Measurements from ENCODE around the gene NKD2. TPM values are rescaled to one million over a fixed set of nuclear protein-coding genes. Genes with fewer than 3 reads are reported as not detected.

Gene NKD2
- total RNA-seq, 1 experiment from 2014 or later = 5.0 TPM

DNA sequence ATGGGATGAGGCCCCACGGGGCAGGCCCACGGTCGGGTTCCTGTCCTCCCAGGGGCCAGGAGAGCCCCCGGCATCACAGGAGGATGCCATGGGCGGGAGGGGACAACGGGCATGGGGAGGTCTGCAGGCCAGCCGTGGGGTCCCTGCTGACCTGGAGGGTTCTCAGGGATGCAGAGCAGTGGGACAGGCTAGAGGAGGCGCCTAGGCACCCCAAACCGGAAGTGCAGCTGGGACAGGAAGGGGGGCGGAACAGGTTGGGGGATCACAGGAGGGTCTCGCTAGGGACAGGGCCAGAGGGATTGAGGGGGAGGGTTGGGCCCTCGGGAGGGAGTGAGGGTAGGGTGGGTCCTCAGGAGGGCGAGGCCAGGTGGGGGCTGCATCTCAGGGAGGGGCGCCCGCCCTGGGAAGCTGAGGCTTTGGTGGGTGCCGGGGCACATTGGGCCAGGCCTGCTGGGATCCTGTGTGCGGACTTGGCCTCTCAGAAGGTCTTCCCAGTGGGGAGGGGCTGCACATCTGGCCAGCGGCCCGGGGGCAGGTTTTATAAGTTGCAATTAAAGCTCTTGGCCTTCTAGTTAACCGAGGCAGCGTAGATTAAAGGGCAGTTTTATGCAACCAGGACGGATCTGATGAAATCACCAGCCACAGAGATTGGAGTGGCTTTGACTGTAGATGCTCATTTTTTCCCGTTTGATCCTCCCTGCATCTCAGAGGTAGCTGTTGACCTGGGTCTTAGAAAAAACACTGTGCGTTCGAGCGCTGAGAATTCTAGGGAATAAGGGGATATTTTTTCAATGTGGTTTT lies 20.1 kb downstream of the NKD2 start:
- DNase-seq (ENCODE audit: extremely low read depth, low read depth) = no peak

DNA sequence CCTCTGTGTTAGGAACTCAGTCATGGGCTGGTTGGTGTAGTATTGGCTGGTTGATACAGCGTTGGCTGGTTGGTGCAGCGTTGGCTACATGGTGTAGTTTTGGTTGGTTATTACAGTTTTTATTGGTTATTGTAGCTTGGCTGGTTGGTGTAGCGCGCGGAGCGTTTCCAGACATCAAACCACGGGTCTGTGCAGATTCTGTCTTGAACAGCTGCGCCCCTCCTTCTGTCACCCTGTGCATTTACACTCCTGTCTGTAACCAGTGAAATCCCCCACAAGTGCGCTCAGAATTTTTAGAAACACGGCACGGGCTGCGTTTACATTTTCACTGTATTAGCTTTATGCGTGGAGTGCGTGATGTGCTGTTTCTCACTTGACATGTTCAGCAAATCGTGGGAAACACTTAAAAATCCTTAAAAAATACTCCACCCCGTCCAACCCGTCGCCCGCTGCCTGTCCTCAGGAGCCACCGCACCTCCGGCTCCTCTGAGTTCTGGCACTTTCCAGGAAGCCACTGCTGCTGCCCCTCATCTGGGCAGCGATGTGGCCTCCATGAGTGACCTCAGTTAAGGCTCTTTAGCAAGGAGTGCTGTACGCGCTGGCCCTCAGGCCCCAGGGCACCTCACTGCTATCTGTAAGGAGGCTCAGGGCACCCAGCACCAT lies 20.8 kb downstream of the NKD2 start:
- DNase-seq (ENCODE audit: extremely low read depth, low read depth) = no peak

DNA sequence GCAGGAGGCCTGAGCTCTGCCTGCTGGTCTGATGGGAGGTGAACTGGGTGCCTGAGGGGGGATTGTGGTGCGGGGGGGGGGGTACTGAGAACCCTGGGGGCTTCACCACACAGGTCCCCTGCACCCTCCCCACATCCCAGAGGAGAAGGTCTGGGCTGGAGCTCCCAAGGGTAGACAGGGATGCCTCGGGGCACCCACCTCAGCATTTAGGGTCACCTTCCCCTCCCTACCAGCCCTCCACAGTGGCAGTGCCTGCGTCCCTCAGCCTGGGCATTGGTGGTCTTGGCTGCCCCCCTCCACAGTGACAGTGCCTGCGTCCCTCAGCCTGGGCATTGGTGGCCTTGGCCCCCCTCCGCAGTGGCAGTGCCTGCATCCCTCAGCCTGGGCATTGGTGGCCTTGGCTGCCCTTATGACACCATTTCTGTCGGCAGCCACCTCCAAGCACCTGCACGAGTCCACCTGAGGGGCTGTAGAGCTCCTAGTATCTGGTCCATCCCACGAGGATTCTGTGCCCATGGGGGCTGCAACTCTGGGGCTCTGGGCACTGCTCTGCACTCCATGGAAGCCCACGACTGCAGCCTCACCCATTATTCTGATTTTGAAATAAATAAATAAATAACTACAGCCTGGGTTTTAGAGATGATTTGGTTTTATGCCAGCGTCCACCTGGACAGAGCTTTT lies 21.5 kb downstream of the NKD2 start:
- no peak for DNase-seq (ENCODE audit: extremely low read depth, low read depth)

DNA sequence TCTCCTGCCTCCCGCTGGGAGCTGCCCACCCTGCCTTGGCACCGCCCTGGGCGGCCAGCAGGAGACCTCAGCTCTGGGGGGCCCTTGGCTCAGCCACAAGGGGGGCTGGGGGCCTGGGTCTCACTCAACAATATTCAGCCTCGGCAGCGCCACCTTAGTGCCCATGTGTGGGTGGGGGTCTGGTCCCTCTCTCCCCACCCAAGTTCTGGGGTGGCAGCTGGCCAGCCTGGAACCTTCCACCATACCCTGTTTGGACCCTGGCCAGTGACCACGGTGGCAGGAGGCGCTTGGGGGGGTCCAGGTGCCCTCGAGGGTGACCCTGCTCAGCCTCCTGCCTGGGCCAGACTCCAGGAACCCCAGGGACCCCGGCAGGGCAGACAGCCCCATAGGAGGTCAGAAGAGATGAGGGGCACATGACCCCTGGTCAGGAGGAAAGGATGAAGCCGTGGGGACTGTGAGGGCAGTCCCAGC lies 22.2 kb downstream of the NKD2 start:
- DNase-seq (ENCODE audit: extremely low read depth, low read depth) = no peak

DNA sequence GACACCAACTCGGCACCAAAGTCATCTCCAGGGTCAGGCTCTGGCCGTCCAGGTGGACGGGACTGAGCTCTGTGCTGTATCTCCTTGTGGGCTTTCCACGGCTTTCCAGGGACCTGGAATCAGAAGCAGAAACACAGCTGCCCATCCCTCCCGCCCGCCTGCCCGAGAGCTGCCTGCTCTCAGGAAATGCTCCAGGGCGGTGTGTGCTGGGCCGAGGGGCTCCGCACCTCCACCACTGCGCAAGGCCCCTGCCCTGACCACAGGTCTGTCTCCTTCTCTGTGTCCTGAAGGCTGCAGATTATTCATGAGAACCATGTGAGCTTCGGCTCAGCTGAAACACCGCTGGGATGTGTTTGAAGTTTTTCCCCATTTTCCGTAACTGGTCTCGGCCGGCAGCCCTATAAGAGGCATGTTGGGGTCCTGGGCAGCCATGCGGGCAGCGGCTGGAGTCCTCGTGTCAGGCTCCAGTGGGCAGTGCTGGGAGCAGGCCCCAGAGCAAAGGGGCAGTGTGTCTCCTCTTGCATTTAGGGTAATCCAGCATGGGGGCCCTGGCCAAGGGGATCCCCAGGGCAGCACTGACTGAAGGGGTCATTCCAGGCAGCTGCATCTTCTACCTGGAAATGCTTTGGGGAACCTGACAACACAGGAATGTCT lies 22.8 kb downstream of the NKD2 start:
- DNase-seq (ENCODE audit: extremely low read depth, low read depth) = no peak

DNA sequence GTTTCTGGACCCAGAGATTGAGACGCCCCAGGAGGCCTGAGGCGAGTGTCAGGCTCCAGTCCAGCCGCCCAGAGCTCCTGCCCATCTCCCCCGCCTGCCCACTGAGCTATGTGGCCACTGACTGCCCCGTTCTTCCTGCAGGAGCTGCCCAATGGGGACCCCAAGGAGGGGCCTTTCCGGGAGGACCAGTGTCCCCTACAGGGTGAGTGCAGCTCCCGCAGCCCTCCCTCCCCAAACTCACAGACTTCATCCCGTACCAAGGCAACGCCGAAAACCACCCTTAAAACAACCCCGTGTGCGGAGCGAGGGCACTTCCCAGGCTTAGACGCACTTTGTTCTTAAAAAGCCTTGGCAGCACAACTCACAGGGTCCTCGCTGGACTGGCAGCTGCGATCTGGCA lies 23.4 kb downstream of the NKD2 start:
- DNase-seq (ENCODE audit: extremely low read depth, low read depth) = no peak

DNA sequence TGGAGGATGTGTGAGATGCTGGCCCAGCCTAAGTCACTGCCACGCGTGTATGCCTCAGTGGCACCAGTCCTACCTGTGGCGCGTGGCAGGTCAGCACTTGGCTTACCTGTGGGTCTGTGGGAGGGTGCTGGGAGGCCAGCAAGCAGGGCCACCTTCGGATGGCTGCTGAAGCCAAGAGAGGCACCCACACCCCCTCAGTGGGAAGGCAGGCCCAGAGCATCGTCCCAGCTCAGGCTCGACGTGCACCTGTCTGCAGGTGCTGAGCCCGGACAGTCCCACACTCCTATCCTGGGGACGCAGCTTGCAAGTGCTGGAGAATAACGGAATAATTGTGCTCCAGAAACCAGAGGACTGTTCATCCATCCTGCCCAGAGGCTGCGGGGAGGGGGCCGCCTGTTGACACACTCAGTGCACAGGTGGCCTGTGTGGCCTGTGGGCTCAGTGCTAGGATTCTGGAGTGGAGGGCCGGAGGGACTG lies 24.0 kb downstream of the NKD2 start:
- DNase-seq (ENCODE audit: extremely low read depth, low read depth) = no peak

DNA sequence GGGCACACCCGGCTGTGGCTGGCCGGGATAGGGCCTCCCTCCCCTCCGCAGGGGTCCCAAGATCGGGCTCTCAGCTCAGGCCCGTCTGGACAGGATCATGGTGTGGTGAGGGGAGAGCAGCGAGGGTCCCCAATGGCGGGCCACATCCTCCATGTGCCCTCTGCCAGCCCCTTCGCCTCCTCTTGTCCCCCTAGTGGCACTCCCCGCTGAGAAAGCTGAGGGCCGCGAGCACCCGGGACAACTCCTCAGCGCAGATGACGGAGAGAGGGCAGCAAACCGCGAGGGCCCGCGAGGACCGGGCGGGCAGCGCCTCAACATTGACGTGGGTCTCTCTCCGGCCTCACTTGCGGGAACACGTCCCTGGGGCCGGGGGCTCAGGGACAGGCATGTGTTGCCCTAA lies 24.6 kb downstream of the NKD2 start:
- no peak for DNase-seq (ENCODE audit: extremely low read depth, low read depth)

DNA sequence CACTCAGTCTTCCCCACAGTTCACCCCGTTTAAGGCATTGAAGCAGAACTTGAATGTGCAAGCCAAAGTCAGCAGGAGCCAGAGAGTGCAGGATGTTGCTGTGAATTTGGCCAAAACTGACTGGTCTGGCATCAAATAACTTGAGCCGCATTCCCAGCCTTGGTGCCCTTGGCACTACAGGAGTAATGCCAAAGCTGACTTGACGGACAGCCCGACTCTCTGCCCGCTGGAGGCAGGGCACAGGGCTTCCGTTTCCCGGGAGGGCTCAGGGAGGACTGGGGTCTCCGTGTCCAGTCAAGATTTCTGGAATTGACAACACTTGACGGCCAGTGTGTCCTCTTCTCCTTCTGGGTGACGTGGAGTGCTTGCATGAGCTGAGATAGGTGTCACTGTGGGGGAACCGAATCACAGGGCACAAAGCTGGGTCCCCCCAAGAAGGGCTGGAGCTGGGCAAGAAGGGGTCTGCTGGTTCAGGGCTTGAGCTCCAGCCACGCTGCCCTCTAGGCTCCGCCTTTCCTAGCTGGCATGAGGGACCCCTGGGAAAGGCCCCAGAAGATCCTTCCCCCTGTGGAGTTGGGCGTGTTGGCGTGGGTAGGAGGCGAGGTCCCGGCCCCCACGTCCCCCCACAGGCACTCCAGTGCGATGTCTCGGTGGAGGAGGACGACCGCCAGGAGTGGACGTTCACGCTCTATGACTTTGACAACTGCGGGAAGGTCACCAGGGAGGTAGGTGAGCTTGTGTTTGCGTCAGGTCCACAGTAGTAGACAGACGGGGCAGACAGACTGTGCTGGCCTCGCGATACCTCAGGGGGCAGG lies 25.2 kb downstream of the NKD2 start:
- no peak for DNase-seq (ENCODE audit: extremely low read depth, low read depth)

DNA sequence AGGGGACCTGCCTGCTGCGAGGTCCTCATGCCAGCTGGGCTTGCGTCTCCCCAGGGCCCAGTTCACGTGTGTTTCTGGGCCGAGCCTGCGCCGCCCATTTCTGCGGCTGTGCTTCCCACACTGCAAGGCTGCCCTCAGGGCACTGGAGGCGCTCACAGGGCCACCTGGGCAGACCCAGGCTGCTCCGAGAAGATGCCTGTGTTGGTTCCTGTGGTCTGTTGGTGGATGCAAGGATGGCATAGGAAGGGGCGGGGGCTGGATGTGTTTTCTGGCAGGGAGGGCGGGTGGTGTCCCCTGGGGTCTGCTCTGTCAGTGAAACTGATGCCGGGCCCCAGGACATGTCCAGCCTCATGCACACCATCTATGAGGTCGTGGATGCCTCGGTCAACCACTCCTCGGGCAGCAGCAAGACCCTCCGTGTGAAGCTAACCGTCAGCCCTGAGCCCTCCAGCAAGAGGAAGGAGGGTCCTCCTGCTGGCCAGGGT lies 25.9 kb downstream of the NKD2 start:
- no peak for DNase-seq (ENCODE audit: extremely low read depth, low read depth)

DNA sequence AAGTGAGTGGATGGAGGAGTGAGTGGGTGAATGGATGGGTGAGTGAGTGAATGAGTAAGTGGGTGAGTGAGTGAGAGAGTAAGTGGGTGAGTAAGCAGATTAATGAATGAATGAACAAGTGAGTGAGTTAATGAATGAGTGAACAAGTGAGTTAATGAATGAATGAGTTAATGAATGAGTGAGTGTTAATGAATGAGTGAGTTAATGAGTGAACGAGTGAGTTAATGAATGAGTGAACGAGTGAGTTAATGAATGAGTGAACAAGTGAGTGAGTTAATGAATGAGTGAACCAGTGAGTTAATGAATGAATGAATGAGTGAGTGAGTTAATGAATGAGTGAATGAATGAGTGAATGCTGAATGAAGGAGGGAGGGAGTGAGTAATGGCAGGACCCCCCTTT lies 26.4 kb downstream of the NKD2 start:
- no peak for DNase-seq (ENCODE audit: extremely low read depth, low read depth)

DNA sequence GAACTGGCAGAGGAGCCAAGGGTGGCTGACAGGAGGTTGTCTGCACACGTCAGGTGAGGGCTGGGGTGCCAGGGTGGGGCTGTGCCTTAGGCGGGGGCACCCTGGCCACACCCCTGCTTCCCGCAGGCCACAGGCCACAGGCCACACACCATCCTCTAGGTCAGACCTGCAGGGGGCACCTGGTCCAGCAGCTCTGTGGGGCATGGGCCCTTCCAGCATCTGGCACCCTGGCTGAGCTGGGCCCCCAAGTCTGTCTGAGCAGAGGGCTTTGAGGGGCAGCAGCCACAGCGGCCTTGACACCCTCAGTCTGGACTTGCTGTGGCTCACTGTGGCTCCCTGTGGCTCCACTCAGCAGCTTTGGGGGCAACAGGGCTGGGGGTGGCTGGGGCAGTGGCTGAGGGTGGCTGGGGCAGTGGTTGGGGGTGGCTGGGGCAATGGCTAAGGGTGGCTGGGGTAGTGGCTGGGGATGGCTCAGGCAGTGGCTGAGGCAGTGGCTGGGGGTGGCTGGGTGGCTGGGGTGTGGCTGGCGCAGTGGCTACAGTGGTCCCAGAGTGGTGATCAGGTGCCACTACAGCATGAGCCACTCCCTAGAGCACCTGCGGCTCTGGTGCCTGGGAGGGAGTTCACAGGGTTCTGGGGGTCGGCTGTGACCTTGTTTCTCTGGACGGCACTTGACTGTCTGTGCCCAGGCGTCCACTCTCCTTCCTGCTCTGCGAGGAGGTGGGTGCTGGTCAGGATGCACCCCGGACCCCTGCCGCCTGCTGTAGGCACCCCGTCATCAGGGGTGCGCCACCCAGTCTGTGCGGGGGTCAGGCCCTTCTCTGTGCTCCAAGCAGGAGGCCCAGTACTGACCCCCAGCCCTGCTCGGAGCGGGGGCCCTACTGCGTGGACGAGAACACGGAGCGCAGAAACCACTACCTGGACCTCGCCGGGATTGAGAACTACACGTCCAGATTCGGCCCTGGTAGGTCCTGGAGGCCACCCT lies 27.1 kb downstream of the NKD2 start:
- no peak for DNase-seq (ENCODE audit: extremely low read depth, low read depth)

DNA sequence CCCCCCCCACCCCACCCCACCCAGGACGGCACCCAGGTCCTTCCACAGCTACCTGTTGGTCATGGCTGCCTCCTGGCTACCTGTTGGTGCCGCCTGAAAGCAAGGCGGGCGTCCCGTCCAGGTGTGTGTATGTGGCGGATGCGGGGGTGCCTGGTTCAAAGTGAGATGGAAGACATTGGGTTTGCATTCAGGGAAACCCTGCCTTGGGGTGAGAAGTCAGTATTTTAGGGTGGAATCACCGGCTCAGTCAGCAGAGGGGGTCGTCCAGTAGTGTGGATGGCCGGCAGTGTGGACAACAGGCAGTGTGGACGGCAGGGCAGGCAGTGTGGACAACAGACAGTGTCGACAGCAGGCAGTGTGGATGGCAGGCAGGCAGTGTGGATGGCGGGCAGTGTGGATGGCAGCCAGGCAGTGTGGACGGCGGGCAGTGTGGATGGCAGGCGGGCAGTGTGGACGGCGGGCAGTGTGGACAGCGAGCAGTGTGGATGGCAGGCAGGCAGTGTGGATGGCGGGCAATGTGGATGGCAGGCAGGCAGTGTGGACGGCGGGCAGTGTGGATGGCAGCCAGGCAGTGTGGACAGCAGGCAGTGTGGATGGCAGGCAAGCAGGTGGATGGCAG lies 28.0 kb downstream of the NKD2 start:
- DNase-seq (ENCODE audit: extremely low read depth, low read depth) = no peak

DNA sequence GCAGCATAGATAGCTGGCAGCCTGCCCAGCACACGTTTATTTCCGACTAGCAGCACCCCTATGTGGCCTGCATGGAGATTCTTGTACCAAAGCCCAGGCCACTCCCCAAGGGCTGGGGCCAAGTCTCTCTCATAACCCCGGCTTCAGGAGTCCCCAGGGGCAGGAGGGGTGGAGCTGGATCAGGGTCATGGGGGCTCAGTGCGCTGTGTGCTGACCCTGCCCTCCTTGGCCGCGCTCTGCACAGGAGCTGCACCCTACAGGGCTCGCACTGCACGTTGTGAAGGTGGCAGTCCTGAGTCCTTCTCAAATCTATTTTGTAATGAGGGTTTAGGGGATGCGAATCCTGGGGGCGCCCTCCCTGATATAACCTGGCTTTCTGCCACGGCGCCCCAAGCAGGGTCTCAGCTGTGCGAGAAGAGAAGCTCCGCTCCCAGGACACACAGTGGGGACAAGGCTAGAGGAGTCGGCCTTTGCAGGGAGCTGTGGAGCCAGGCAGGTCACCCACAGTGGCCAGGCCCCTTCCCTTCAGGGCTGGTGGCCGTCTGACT lies 28.6 kb downstream of the NKD2 start:
- no peak for DNase-seq (ENCODE audit: extremely low read depth, low read depth)

DNA sequence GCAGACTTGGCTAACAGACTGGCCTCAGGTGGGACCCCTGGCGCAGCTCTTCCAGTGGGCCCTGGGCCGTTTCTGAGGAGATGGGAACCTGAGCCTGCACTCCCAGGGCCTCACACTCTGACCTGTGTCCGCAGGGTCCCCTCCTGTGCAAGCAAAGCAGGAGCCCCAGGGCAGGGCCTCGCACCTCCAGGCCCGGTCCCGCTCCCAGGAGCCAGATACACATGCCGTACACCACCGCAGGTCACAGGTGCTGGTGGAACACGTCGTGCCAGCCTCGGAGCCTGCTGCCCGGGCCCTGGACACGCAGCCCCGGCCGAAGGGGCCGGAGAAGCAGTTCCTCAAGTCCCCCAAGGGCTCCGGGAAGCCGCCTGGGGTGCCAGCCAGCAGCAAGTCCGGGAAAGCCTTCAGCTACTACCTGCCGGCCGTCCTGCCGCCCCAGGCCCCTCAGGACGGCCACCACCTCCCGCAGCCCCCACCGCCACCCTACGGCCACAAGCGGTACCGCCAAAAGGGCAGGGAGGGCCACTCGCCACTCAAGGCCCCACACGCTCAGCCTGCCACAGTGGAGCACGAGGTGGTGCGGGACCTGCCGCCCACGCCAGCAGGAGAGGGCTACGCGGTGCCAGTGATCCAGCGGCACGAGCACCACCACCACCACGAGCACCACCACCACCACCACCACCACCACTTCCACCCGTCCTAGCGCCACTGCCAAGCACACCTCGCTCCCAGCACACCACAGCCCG lies 29.2 kb downstream of the NKD2 start:
- DNase-seq (ENCODE audit: extremely low read depth, low read depth) = no peak

DNA sequence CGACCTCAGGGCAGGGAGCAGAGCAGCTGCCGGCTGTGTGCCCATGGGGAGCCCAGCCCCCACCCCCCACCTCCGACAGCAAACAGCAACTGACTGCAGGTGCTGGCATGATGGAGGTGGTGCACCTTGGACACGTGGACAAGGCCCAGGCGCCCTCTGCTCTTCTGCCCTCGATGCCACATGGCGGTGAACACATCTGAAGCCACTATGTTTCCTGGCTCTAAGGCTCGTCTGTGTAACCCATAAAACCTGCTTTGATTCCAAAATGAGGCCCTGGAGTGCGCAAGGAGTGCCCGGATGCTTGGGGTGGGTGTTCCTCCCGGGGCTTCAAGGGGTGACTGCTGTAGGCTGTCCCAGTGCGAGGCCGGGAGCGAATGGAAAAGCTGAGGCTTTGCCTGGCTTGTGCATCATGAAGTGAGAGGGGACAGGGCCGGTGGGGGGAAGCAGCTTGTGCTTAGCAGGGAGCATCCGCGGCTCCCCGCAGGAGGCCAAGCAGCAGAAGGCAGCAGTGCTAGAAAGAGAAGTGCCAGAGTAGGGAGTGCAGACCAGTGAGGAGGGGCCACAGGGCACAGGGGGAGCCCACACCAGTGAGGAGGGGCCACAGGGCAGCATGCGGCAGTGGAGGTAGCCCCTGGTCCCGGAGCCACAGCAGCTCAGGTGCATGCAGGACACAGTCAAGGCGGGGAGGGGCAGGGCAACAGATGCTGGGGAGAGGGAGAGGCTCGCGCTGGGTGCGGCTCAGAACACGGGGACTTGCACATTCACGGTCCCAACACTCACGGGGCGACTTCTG lies 30.0 kb downstream of the NKD2 start:
- DNase-seq (ENCODE audit: extremely low read depth, low read depth) = no peak

DNA sequence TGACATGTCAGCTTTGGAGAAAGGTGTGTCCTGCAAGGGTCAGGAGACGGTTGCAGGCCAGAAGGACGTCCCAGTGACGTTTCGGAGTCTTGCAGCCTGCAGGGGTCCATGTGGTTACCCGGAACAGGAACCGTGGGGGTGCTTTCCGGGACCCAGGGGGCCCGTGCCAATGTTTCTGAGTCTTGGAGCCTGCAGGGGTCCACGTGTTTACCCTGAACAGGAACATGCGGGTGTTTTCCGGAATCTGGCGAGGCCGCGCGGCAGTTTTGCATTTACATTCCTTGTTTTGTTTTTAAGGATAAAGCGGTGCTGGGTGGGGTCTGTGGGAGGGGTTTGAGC lies 30.6 kb downstream of the NKD2 start:
- no peak for DNase-seq (ENCODE audit: extremely low read depth, low read depth)
